ENCODE data around the gene PRR20D.
"Not testable (repeated sequence)": the region's sequence is repeated elsewhere in the genome, so short reads cannot be mapped to it uniquely, and the experiment has no call there.

The PRR20D gene

DNA sequence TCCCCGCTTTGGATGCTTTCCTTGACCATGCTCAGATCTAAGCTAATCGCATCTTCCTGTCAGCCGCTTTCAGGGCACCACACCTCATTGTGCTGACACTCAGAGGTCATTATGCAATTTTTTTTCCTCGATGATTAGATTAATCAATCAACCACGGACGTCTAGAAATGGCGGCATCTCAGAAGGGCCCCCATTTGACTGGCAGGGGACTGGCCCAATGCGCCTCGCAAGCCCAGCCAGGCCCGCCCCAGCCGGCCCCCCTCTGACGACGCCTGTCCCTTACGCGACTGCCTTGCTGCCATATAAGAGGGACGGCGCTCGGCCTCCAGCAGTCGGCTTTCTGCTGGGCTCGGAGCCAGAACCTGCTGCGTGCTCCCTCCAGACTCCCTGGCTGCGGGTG is at the start of gene PRR20D:
Gene PRR20D, plus strand, starts transcription at position 301 of the 400 bp plus-strand sequence. CDS start 387 bp downstream, outside the sequence.
- not testable (repeated sequence) for DNase-seq

DNA sequence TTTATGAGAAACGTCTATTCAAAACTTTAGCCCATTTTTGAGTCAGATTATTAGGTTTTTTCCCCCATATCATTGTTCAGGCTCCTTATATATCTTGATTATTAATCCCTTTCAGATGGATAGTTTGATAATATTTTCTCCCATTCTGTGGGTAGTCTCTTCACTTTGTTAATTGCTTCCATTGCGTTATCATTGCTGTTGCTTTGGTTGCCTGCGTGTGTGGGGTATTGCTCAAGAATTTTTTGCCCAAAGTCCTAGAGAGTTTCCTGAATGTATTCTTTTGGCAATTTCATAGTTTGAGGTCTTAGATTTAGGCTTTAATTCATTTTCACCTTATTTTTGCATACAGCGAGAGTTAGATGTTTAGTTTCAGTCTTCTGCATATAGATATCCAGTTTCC is 45.5 kb upstream of the PRR20D start:
- no peak for DNase-seq

DNA sequence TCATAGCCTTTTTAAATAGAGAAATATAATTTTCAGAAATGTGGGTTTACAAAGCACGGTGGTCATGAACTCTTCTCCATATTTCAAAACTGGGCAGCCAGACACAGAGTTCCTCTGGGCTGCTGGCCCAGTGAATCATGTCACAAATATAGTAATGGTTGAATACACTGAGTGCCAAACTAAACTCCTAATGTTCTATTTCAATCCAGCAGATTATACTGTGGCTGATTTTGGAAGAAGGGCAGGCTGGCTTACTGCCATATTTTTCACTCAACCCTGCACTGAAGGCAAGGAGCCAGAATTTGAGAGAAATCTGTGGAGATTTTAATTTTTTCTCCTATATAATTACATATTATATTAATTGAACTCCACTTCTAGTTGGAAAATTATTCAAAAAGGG is 36.8 kb upstream of the PRR20D start:
- no peak for DNase-seq

DNA sequence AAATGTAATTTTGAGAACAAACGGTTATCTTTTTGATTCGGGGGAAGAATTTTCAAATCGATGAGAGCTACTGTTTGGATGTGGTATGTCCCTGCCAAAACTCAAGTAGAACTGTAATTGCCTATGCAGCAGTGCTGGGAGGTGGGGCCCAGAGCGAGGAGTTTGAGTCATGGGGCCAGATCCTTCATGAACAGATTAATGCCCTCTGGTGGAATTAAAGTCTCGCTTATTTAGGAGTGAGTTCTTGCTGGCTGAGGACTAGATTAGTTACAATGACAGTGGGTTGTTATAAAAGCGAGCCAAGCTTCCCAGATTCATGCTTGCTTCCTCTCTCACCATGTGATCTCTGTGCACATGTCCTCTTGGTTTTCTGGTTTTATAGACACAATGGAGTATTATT is 31.5 kb upstream of the PRR20D start:
- no peak for DNase-seq

DNA sequence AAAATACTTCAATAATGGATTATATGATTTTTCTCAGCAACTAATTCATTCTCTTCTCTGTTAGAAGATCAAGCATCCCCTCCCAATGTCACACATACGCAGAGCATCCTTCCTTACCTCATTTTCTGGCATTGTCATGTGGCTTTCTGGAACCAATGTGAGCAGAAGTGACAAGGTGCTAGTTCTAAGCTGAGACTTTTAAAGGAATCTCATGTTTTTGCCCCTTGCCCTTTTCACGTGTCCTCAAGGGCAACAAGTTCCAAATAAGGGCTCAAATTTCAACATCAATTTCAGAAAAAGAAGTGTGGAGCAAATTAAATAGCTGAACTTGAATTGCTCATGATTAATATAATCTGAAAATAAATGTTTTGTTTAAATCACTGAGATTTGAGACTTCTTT is 24.3 kb upstream of the PRR20D start:
- DNase-seq, result no peak

DNA sequence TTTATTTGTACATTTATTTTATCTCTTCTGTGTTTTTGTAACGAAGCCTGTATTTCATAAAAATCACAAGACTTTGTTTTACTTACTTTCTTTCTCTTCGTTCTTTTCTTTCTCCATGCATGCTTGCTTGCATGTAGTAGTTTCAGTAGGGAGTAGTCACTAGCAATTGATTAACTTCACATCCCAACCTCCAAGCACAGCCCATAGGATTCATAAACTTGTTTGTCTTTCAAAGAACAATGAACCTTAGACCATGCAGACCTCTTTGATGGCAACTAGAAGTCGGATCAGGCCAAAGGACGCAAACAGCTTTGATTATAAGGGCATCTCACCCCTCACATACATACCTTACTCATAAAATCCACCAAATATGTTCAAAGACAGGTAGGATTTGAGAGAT is 22.8 kb upstream of the PRR20D start:
- DNase-seq, result no peak

DNA sequence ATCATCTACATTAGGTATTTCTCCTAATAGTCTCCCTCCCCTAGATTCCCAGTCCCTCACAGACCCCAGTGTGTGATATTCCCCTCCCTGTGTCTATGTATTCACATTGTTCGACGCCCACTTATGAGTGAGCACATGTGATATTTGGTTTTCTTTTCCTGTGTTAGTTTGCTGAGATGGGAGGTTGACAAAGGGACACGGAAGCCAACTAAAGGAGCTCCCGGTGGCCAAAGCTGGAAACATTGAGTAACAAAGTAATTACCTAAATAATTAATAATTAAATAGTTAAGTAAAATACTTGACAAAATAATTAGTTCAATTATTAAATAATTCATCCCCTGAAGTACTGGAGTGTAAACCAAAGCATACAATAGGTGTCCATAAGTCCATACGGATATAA is 21.4 kb upstream of the PRR20D start:
- no peak for DNase-seq

DNA sequence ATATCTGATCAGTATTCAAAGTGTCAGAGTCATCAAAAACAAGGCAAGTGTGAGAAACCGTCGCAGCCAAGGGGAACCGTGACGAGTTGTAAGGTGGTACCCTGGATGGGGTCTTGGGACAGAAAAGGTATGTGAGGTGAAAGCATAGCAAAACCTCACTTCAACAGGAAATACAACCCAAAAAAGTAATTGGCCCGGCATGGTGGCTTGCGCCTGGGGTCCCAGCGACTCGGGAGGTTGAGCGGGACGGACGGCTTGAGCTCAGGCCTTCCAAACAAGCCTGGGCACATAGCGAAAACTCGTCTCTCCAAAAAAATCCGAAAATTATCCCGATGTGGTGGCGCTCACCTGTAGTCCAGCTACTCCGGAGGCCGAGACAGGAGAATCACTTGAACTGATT is 20.7 kb upstream of the PRR20D start:
- not testable (repeated sequence) for DNase-seq

DNA sequence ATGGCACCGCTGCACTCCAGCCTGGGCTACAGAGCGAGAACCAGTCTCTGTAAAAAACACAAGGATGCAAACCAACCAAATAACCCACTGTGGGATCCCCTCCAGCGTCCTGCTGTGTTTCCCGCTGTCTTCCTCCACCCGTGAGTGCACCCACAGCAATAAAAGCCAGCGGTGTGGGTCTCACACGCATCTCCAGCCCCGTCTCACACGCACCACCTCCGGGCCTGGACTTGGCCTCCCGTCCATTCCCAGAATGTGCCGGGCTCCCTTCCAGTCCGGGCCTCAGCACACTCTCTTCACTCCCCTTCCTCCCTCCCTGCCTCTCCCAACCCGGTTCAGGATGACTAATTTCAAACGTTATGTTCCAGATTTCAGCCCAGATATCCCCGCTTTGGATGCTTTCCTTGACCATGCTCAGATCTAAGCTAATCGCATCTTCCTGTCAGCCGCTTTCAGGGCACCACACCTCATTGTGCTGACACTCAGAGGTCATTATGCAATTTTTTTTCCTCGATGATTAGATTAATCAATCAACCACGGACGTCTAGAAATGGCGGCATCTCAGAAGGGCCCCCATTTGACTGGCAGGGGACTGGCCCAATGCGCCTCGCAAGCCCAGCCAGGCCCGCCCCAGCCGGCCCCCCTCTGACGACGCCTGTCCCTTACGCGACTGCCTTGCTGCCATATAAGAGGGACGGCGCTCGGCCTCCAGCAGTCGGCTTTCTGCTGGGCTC is 20.0 kb upstream of the PRR20D start, which contains the start of gene PRR20A:
Gene PRR20A, plus strand, starts transcription at position 684 of the 734 bp plus-strand sequence. CDS start 387 bp downstream, outside the sequence.
- DNase-seq, result not testable (repeated sequence)

DNA sequence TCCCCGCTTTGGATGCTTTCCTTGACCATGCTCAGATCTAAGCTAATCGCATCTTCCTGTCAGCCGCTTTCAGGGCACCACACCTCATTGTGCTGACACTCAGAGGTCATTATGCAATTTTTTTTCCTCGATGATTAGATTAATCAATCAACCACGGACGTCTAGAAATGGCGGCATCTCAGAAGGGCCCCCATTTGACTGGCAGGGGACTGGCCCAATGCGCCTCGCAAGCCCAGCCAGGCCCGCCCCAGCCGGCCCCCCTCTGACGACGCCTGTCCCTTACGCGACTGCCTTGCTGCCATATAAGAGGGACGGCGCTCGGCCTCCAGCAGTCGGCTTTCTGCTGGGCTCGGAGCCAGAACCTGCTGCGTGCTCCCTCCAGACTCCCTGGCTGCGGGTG is 13.2 kb upstream of the PRR20D start, which contains the start of gene PRR20B:
Gene PRR20B, plus strand, starts transcription at position 301 of the 400 bp plus-strand sequence. CDS start 387 bp downstream, outside the sequence.
- not testable (repeated sequence) for DNase-seq

DNA sequence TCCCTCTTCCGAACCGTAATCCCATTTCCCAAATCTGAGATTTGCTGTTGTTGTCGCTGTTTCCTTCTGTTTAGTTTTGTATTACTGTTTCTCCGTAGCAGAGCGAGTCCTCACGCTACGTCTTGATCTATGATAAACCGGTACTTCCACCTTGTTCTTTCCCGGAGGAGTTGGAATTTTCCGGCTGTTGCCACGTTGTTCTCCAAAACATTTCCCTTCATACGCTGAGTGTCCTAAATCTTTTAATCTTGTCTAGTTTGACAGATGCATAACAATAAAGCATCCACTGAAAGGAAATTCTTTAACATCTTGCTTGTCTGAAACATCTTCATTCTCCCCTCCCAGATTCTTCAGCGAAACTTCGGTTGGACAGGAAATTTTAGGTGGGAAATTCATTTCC is 12.3 kb upstream of the PRR20D start:
- DNase-seq, result not testable (repeated sequence)

DNA sequence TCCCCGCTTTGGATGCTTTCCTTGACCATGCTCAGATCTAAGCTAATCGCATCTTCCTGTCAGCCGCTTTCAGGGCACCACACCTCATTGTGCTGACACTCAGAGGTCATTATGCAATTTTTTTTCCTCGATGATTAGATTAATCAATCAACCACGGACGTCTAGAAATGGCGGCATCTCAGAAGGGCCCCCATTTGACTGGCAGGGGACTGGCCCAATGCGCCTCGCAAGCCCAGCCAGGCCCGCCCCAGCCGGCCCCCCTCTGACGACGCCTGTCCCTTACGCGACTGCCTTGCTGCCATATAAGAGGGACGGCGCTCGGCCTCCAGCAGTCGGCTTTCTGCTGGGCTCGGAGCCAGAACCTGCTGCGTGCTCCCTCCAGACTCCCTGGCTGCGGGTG is 6.7 kb upstream of the PRR20D start, which contains the start of gene PRR20C:
Gene PRR20C, plus strand, starts transcription at position 301 of the 400 bp plus-strand sequence. CDS start 387 bp downstream, outside the sequence.
- not testable (repeated sequence) for DNase-seq

DNA sequence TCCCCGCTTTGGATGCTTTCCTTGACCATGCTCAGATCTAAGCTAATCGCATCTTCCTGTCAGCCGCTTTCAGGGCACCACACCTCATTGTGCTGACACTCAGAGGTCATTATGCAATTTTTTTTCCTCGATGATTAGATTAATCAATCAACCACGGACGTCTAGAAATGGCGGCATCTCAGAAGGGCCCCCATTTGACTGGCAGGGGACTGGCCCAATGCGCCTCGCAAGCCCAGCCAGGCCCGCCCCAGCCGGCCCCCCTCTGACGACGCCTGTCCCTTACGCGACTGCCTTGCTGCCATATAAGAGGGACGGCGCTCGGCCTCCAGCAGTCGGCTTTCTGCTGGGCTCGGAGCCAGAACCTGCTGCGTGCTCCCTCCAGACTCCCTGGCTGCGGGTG is 6.5 kb downstream of the PRR20D start, which contains the start of gene PRR20E:
Gene PRR20E, plus strand, starts transcription at position 301 of the 400 bp plus-strand sequence. CDS start 387 bp downstream, outside the sequence.
- DNase-seq, result not testable (repeated sequence)

DNA sequence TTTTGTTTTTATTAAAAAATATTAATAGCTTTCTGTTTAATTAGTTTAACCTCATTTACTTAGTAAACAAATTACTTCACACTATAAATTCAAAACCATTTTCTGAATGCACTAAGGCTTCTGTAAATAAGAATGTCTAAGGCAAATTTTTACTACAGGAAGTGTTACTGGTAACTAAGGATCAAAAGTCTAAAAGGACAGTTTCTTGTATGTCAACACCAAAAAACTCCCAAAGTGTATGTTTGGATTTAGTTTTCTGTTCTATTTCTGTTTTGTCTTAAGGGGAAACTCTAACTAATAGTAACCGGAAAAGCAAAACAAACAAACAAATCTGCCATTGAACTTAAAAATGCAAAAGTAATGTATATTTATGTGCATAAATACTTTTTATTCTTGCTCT is 31.2 kb downstream of the PRR20D start:
- DNase-seq, result no peak

DNA sequence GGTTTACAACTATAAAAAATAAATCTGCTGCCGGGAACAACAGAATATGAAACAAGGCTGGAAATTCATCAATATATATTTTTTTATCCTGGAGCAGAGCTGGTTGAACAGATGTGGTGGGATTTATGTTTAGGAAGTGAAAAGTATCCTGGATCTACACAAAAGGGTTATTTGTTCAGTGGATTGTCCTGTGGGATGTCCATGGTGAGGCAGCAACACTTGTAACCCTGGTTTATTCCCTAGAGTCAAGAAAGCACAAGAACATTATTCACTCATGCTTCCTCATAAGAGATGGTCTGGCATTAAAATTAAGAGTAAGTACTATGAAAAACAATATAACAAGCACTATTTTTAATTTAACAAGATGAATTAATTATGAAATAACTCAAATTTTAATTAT is 52.6 kb downstream of the PRR20D start:
- DNase-seq, result no peak
